HG02571 (cell line): ENCODE results near the gene OGT.
"Not testable (repeated sequence)": the region's sequence is repeated elsewhere in the genome, so short reads cannot be mapped to it uniquely, and the experiment has no call there.

ENCODE experiments used
- ATAC-seq: cut with Tn5 transposase; IDR thresholded peaks from one replicate; pipeline ENCODE4 v1.9.1; 2021; ENCODE audit warnings: mild to moderate bottlenecking, moderate library complexity; ENCODE audit not compliant: unreplicated experiment

OGT gene

DNA sequence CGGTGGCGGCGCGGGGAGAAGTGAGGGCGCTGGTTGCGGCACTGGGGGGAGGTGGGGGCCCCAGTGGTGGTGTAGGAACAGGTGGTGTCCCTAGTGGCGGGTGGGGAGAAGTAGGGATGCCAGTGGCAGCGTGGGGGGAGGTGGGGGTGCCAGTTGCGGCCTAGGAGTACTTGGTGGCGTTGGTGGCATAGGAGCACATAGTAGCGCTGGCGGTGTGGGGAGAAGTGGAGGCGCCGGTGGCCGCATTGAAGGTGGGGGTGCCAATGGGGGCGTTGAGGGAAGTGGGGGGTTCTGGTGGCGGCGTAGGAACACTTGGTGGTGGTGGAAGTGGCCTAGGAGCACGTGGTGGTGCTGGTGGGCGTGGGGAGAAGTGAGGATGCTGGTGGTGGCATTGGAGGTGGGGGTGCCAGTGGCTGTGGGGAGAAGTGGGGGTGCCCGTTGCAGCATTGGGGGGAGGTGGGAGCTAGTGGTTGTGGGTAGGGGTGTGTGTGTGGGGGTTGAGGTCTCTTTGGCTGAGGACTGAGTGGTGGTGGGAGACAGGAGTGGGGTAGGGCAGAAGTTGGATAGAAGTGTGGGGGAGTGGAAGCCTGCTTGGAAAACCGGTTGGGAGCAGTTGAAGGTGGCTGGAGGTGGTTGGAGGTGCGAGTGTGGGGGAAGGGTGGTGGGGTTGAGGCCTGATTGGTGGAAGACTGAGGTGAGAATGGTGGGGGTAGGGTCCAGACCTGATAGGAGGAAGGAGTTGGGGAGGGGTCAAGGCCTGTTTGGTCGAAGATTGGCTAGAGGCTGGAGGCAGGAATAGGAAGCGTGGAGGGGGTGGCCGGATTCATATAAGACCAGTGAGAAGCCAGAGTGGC, 46.5 kb downstream of the OGT start:
- ATAC-seq: no peak

DNA sequence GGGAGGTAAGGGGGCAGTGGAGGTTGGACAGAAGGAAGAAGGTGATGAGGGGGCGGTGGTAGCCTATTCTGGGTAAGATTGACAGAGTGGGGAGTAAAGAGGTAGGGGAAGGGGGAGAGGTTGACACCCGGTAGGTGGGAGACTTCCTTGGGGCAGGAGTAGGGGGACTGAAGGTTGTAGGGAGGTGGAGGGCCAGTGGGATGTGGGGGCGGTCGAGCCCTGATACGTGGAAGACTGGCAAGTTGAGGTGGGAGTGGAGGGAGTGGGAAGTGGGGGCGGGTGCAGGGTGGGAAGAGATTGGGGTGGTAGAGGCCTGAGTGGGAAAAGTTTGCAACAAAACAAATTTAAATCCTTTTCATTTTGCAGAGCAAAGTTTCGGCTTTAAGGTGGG, 47.1 kb downstream of the OGT start:
- ATAC-seq: no peak

DNA sequence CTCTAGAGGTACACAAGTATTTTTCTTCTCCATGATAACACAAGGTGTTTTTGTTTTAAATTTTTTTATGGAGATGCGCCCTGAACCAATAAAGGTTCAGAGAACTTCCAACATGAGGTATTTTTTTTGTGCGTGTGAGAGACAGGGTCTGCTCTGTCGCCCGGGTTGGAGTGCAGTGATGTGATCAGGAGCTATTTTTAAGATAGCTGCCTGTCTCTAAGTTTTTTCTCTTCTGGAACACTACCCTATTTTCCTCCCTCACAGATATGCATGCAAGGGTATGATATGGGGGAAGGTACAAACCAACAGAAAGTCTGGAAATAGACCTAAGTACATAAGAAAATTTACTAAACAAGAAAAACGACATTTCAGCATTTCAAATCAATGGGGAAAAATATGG, 48.3 kb downstream of the OGT start:
- no peak for ATAC-seq

DNA sequence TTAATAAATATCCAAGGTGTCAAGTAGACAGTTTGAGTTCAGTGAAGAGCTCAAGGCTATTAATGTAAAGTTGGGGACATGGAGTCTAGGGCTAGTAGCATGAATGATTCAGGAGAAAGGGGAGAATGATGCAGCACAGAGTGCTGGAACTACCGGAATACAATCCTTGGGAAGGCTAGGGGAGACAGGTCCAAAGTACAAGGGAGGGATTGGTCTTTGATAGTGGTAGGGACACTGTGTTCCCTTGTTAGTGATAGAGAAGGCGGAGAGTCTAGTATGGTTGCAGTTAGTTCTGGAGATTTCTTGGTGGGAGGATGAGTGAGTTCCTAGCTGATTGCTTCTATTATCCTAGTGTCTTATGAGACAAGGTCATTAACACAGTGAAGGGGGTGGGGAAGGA, 54.0 kb downstream of the OGT start:
- no peak for ATAC-seq

DNA sequence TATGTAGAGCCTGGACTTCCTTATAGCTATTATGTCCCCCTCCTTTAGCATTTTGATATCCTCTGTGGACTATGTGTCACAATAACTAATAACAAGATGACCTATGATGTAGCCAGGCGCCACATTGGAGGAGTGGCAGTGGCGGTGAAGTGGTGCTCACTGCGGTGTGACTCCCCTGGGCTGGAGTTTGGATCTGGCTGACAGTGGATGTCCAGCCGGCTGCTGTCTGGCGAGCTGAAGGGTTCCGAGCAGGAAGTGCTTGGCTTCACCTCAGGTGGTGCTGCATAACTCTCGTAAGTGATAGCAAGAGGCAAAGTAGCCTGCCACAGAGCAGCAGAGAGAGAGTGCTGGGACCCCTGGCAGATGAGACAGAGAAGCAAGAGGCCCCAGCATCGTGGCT, 60.3 kb downstream of the OGT start:
- not testable (repeated sequence) for ATAC-seq

DNA sequence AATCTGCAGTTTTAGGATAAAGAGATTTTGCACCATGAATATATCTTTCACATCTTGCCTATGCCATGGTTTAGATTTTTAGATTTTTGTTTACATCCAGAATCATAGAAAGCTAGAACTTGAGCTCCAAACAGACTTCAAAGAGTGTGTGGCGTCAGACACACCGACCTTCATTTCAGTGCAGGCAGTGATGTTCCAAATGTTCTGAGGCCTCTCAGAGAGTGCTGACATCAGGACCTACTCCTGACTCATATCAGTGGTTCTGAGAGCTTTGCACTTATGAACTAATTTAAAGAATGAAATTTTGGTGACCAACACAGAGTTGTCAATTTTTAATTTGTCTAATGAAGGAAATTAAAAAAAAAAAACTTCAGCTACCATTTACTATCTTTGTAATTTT, 67.1 kb downstream of the OGT start:
- ATAC-seq: no peak

DNA sequence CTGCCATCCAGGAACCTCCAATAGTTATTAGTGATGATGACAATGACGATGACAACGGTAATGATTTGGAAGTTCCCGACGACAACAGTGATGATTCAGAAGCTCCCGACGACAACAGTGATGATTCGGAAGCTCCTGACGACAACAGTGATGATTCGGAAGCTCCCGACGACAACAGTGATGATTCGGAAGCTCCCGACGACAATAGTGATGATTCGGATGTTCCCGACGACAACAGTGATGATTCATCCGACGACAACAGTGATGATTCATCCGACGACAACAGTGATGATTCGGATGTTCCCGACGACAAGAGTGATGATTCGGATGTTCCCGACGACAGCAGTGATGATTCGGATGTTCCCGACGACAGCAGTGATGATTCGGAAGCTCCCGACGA, 70.7 kb downstream of the OGT start:
- ATAC-seq: no peak

DNA sequence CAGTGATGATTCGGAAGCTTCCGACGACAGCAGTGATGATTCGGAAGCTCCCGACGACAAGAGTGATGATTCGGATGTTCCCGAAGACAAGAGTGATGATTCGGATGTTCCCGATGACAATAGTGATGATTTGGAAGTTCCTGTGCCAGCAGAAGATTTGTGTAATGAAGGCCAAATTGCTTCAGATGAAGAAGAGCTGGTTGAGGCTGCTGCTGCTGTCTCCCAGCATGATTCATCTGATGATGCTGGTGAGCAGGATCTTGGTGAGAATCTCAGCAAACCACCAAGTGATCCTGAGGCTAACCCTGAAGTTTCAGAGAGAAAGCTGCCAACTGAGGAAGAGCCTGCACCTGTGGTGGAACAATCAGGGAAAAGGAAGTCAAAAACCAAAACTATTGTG, 71.2 kb downstream of the OGT start:
- no peak for ATAC-seq

DNA sequence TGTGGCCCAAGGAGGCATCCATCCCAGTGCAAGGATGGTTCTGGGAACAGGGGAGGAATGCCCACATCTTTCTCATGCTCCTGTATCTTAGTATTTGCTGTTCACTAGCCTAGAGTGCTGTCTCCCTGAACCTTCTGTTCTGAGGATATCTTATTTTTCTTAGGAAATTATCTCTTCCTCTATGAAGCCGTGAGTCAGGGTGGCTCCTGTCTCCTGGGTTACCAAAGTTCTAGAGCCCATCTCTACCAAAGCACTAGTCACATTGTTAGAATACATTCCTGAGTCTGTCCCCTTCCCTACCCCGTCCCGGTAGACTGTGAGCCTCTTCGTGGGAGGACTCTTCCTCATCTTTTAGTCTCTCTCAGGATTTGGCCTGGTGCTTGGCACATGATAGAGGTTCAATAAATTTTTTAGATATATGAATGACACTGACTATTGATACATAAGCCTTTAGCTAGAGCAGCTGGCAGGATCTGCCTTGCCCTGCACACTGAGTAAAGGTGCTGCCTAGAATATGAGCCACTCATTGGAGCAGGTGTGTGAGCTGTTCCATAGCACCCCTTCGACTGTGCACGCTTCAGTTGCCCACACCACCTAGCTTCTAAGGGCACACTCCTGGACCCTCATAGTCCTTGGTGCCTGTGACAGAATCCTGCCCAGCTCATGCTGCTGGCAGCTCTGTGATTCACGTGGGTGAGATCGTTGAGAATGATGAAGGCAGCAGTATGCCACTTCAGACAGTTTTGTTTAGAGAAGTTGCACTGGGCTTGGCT, 72.1 kb downstream of the OGT start:
- no peak for ATAC-seq

DNA sequence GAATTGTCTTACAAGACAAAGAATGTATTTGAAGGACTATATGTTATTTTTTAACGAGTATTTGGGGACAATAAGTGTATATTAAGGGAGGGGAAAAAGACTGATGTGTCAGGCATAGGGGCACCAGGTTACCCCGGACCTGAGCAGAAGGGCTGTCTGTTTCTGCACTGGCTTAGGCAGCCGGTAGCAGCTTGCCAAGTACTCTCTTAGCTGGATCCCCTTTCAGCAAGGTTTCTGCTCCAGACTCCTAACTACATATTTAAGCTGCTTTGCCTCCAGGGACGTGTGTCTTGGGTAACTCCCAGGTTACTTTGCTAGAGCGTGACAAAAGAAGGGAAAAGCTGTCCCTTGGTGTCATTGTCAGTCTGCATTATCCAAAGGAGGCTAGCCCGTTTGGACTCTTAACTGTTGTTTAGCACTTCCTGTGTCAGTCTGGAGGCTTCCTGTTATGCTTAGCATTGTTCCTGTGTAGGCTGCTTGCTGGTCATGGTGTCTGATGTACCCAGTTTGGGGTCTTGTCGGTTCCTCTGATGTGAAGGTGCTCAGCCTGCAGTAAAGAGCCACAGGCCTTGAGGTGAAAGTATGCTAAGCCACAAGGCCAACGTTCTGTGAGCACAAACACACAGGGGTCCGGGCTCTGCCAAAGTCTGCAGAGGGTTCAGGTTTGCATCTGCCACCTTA, 73.8 kb downstream of the OGT start:
- ATAC-seq: no peak

DNA sequence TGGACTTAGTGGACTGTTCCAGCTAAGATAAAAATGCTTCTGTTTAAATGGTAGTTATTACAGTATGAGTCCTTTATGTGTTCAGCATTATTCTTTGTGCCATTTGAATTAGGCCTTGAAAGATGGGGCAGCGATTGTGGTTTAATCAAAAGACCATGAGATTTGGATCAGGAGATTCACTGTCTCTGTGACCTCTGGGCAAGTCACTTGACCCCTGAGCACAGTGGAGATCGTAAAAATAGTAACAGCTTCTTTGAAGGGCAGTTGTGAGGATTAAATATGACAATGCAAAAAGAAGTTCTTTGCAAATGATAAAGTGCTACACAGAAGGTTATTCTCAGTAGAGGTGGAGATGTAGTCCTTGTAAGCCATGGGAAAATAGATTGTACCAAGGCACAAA, 74.6 kb downstream of the OGT start:
- no peak for ATAC-seq

DNA sequence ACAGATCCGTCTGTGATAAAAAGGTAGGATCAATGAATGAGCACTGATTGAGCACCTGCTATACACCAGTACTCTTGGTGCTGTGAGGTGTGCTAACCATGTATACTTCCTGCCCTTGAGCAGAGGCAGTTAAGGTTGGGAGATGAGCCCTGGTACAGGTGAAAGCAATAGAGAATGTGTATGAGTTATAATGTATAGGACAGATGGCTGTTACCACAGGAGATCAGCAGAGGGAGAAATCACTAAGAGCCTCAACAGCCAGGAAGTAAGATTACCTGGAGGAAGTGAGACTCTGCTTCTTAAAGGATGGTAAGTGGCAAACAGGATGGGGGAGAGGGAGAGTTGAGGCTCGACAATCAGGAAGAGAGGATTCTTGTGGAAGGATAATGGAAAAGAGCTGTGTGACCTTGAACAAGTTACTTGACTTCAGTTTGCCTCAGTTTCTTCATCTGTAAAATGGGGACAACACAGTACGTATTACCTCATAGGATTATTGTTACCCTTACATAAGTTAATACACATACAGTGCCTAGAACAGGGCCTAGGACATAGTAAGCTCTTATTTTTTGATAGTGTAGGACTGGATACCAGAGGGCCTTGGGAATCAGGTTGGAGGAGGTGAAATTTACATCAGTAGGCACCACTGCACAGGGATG, 76.3 kb downstream of the OGT start:
- ATAC-seq: no peak

DNA sequence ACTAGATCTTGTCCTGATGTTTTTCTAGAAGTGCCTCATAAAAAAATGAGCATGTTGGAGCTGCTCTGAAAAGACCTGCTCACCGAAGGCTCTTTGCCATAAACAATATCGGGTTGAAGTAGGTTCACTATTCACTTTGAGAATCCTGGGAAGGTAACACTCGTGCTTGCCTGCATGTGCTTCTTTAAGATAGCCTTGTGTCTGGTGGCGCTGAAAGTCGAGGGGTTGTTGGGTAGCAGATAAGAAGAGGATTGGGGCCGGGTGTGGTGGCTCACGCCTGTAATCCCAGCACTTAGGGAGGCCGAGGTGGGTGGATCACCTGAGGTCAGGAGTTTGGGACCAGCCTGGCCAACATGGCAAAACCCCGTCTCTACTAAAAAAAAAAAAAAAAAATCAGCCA, 78.8 kb downstream of the OGT start:
- ATAC-seq: not testable (repeated sequence)

DNA sequence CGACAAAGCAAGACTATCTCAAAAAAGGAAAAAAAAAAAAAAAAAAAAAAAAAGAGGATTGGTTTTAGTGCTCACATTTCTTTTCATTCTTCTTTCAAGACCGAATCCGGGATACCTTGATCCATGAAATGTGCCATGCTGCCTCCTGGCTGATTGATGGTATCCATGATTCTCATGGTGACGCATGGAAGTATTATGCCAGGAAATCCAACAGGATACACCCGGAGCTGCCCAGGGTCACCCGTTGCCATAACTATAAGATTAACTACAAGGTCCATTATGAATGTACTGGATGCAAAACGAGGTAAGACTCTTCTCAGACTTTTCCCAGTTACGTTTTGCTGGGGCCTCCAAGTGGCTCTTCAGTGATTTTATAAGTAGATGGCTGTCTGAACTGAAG, 79.4 kb downstream of the OGT start:
- ATAC-seq: no peak

DNA sequence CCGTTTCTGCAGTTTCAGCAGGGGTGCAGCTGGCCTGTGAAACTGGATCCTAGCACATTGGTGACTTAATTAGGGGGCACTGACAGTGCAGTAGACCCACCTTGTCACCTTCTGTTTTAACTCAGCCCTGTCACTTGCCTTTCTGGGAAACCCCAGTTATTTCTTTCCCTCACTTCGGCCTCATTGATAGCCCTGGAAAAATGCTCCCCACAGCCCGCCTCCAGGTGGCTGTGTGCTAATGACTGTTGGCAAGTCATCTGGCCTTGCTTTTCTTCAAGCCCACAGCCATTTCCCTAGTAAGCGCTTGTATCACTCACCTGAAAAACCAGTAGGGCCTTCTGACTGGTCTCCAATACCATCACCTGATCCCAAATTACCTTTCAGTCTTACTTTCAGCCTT, 82.2 kb downstream of the OGT start:
- no peak for ATAC-seq

DNA sequence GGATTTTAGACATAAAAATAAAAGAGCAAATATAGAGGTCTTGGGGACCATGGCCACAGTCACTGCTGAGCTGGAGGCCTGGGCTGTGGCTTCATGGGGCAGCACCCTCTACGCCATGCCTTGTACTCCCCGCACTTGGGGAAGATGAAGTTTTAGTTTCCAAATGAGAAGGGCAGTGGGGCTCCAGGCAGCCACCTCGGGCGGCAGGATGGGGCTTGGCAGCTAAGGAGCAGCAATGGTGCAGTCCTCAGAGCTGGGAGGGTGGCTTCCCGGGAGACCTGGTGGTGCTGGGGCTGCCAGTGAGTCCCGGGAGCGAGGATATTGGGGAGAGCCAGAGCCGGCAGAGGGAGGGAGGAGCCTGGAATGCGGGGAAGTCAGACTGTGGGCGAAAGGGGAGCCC, 83.0 kb downstream of the OGT start:
- no peak for ATAC-seq

DNA sequence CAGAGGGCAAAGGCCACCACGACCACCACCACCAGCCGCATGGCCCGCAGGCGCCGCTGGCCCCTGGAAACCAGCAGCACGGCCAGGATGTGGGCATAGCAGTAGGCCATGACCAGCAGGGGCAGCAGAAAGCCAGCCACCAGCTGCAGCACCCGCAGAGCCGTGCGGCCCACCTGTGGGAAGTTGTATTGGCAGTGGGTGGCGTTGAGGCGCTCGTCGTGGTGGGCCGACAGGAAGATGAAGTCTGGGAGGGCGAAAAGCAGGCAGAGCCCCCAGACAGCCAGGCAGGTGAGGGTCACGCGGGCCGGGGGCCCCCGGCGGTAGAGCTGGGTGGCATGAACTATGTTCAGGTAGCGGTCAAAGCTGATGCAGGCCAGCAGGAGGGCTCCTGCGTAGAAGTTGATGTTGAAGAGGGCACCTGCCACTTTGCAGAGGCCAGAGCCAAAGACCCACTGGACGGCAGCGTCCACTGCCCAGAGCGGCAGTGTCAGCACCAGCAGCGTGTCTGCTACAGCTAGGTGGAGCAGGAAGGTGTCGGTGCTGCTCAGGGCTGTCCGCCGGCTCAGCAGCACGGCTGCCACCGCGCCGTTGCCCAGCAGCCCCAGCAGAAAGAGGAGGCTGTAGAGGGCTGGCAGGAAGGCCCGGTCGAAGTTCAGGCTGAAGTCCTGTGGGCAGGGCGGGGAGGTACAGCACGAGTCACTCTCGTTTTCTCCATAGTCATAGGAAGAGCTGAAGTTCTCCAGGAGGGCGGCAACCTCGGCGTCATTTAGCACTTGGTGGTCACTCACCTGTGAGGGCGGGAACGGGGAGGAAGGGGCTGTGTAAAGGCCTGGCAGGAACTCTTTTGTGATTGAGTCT, 84.0 kb downstream of the OGT start:
- no peak for ATAC-seq

DNA sequence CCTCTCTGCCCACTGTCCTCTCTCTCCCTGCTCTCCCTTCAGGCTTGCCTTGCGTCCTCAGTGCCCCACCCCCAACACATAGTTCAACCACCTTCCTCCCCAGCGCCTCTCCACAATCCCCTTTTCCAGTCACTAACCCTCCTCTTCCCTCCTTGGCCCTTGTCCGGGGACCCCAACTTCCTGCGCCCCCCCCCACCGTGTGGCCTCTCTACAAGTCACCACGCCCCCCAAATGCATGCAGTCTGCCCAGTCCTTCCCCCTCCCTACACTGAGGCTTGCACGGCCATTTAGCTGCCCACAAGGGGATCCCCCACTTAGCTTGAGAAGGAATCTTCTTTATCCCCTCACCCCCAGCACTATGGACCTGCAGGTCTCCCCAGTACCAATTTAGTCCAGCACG, 84.8 kb downstream of the OGT start:
- no peak for ATAC-seq

DNA sequence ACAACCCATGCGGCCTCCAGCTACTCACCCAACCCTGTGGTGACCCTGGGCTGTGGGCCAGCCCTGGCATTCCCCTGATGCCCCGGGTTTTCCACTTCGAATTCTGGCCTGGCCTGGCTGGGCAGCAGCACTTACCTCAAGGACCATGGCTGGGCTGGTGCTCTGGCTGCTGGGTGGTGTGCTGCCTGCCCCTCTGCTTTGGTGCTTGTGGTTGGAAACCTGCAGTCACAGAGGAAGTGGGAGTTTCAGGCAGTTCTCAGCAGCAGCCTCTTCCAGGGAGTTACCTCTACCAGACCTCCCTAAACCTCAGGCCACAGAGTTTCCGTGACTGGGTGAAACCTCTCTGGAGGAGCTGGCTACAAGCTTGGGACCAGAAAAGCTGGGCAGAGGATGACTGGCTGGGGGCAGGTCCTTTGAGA, 85.4 kb downstream of the OGT start, which contains the start of gene CXCR3:
Gene CXCR3 (minus strand): TSS at position 209 of the 419 bp plus-strand sequence. CDS start 62 bp downstream, at position 147.
- peak; percentile 48 for ATAC-seq

DNA sequence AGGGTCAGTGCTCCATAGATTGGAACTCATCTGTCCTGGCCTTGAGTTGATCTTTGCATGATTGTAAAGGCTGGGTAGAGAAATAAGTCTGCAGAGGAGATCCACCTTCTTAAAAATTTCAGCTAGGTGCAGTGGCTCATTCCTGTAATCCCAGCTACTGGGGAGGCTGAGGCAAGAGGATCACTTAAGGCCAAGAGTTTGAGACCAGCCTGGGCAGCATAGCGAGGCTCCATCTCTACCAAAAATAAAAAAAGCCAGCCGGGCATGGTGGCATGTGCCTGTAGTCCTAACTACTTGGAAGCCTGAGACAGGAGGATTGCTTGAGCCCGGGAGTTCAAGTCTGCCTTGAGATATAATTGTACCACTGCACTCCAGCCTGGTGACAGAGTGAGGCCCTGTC, 85.9 kb downstream of the OGT start:
- no peak for ATAC-seq
